Kidney (tissue), 14 donors: Measurements from ENCODE around the gene CRABP2. TPM values are rescaled to one million over a fixed set of nuclear protein-coding genes. Genes with fewer than 3 reads are reported as not detected.

Experiments
- DNase-seq, 5 donors: peaks; one replicate each; pipeline ENCODE4 v3.0.0-alpha.2; 2013 to 2020
- FAIRE-seq: peaks from 2 replicates; lab custom pipeline; 2012; peaks lifted over from hg19 to GRCh38; lab: Jason Lieb, UNC
- H3K27ac ChIP-seq, 2 donors: one replicate each; pipeline ENCODE4 v1.7.0; 2013; ENCODE audit warnings: low read depth in 2 of 2, low read length in 2 of 2, inconsistent platforms in 1 of 2
- H3K27me3 ChIP-seq: one replicate; pipeline ENCODE4 v1.7.1; 2013; ENCODE audit warnings: low read length, inconsistent platforms; ENCODE audit not compliant: control insufficient read depth, insufficient read depth
- H3K36me3 ChIP-seq, 3 donors: one replicate each; pipeline versions ENCODE4 v1.7.0 to v1.7.1; 2013; ENCODE audit warnings: low read length in 3 of 3, control low read depth in 1 of 3, inconsistent platforms in 1 of 3; ENCODE audit not compliant: insufficient read depth in 3 of 3, control insufficient read depth in 2 of 3
- H3K4me1 ChIP-seq, 3 donors: one replicate each; pipeline versions ENCODE4 v1.7.0 to v1.7.1; 2013; ENCODE audit warnings: low read length in 3 of 3, inconsistent platforms in 1 of 3, low read depth in 1 of 3; ENCODE audit not compliant: control insufficient read depth in 2 of 3, insufficient read depth in 2 of 3
- H3K4me3 ChIP-seq, 3 donors: one replicate each; pipeline versions ENCODE4 v1.7.0 to v1.8.1; 2013; ENCODE audit warnings: low read length in 3 of 3, control low read depth in 1 of 3, inconsistent platforms in 1 of 3
- H3K9ac ChIP-seq, 3 donors: one replicate each; pipeline versions ENCODE4 v1.7.0 to v1.7.1; 2013; ENCODE audit warnings: low read length in 3 of 3, control low read depth in 1 of 3, inconsistent platforms in 1 of 3
- H3K9me3 ChIP-seq, 3 donors: one replicate each; pipeline versions ENCODE4 v1.7.0 to v1.7.1; 2013; ENCODE audit warnings: low read length in 3 of 3, control low read depth in 1 of 3, inconsistent platforms in 1 of 3; ENCODE audit not compliant: control insufficient read depth in 2 of 3, insufficient read depth in 1 of 3
- CTCF ChIP-seq: IDR thresholded peaks from 3 replicates; pipeline ENCODE4 v1.5.1; 2012; ENCODE audit warnings: mild to moderate bottlenecking, moderate library complexity, borderline replicate concordance; ENCODE audit not compliant: insufficient read depth; ENCODE audit errors: extremely low read depth
- intact Hi-C: fragments of 100-400 bp; cut with DNase I; formaldehyde crosslinking; loops from one replicate; pipeline ENCODE4 v1.11.1; 2022
- polyA plus RNA-seq: library from polyadenylated mRNA; stranded (reverse); fragments of 350-450 nt; fragmentation: Illumina TruSeq; extraction: RNeasy Lipid Tissue Mini Kit (QIAGEN cat#74804); gene quantifications from one replicate; pipeline ENCODE4 v1.2.3, GENCODE V29; 2014; ENCODE audit warnings: low read depth, low replicate concordance; ENCODE audit not compliant: insufficient read depth
- total RNA-seq: library from RNA; stranded (reverse); fragmentation: NEBNext Ultra II Directional; extraction: Animal tissue kit (Norgen Biotek cat#: 25700); gene quantifications from one replicate; pipeline ENCODE4 v1.2.1, GENCODE V29; 2021
- donor health status: control.
- donor health status: control.
- donor health status: control.
- donor health status: control.
- donor health status: control.
- donor health status: DM: yes; HTN: yes; CAD: no.
- donor health status: Normal renal cell carcinoma (clear cell type).

Gene CRABP2
- total and polyA plus RNA-seq, 2 donors from 2014 or later, result 15.2 to 21.6 TPM

GRCh38 chr1:156675210-156676113, 29.9 kb downstream of the CRABP2 start:
- TF ChIP-seq CTCF, result no peak
- DNase-seq, result peak in 4 of 5 donors; percentile 85 to 94 (median 90)
- no peak for FAIRE-seq

DNA sequence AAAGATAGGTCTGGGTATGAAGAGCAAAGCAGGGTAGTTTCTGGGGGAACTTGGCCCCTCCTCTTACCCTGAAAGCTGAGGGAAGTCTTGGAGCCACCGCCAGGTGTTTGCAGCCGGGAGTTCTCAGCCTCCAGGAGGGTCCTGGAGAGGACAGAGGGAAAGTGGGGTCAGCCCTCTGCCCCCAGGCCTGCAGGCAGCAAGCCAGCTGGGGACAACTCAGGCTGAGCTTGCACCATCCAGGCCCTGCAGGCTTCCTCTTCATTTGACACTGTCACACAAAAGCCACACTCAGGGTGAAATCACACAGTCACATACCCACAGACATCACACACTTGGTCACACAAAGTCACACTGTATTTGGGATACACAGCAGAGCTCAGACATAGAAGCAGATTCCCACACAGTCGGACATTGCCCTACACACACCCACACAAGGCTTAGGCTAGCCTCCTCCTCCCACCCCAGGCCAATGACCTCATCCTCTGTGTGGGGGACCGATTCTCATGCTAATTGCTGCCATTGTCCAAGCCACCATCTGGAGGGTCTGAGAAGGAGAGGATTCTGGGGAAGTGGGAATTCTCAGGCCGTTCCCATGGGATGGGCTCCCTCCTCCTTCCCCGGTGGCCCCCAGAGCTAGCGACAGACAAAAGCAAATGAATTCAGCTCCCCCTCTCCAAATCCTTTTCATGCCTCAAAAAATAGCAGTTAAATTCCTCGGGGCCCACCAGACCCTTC, 31.8 kb downstream of the CRABP2 start:
- no peaks in the 10 kb centered on the region for H3K9me3 ChIP-seq
- TF ChIP-seq CTCF, result no peak
- H3K4me3 ChIP-seq, result no peak overlapping the region
- H3K27ac ChIP-seq, result peak overlapping the region in 1 of 2 donors; percentile 14
- H3K9ac ChIP-seq, result no peak overlapping the region
- H3K27me3 ChIP-seq, result peaks cover 10% of the 10 kb centered on the region
- peaks cover 3 to 16% (median 6%) of the 10 kb centered on the region in 3 donors for H3K4me1 ChIP-seq
- intact Hi-C loops, result no loop called here
- no peak for FAIRE-seq
- peak in 3 of 5 donors; percentile 61 to 85 (median 70) for DNase-seq
- H3K36me3 ChIP-seq, result peaks cover 0 to 2% (median 0%) of the 10 kb centered on the region in 3 donors

More at GRCh38 chr1:156675210-156676113, 29.9 kb downstream of the CRABP2 start:
- Histone ChIP-seq H3K4me1 (peaks cover 3 to 16% (median 6%) of the 10 kb centered on the region in 3 donors), H3K9ac (peak overlapping the region; percentile 30 to 67 (median 59)), H3K4me3 (peak overlapping the region; percentile 44 to 58 (median 57)), H3K27ac (peak overlapping the region; percentile 41 to 69), H3K27me3 (peaks cover 10% of the 10 kb centered on the region), H3K36me3 (peaks cover 0 to 2% (median 0%) of the 10 kb centered on the region in 3 donors), H3K9me3 (no peaks in the 10 kb centered on the region)
- intact Hi-C loops, result no loop called here

DNA sequence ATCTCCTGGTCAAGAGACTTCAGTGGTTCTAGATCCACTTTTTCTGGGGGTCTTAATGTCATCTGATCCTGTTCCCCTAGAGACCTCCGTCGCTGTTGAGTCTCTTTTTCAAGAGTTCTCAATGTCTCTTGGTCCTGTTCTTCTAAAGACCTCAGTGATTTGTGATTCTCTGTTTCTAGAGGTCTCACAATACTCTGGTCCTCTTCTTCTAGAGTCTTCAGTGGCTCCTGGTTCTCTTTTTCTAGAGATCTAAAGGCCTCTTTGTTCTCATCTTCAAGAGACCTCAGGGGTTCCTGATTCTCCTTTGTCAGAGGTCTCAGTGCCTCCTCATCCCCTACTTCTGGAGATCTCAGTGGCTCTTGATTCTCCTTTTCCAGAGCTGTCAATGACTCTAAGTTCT, 33.6 kb downstream of the CRABP2 start:
- Histone ChIP-seq H3K9ac (no peak overlapping the region), H3K9me3 (no peaks in the 10 kb centered on the region), H3K4me3 (no peak overlapping the region), H3K4me1 (peaks cover 0 to 17% (median 0%) of the 10 kb centered on the region in 3 donors), H3K27ac (no peak overlapping the region), H3K36me3 (peaks cover 0 to 2% (median 0%) of the 10 kb centered on the region in 3 donors), H3K27me3 (no peaks in the 10 kb centered on the region)
- FAIRE-seq (no peak), DNase-seq (no peak)
- no peak for TF ChIP-seq CTCF
- intact Hi-C loops, result no loop called here
